HG03439 (cell line): ENCODE results near the gene LRRC61.
"Not testable (repeated sequence)": the region's sequence is repeated elsewhere in the genome, so short reads cannot be mapped to it uniquely, and the experiment has no call there.

ENCODE experiments used
- ATAC-seq: cut with Tn5 transposase; IDR thresholded peaks from one replicate; pipeline ENCODE4 v1.9.1; 2021; ENCODE audit warnings: mild to moderate bottlenecking, moderate library complexity; ENCODE audit not compliant: unreplicated experiment

LRRC61 gene

DNA sequence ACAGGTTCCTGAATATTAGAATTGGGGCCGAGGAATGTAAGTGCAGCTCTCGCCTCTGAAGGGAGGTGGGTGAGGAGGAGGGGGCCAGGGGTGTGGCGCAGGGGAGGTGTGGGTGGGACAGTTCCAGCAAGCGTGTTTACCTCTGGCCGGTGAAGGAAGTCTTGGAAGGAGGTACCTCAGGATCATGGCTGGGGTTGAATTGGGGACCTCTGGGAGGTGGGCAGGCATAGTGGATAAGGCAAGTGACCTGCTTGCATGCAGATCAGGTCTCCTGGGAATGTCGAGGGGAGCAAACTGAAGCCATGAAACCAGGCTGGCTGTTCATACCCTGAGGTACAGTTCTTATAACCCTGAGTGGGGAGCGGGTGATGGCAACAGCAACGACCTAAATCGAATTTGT is 57.9 kb downstream of the LRRC61 start:
- no peak for ATAC-seq

DNA sequence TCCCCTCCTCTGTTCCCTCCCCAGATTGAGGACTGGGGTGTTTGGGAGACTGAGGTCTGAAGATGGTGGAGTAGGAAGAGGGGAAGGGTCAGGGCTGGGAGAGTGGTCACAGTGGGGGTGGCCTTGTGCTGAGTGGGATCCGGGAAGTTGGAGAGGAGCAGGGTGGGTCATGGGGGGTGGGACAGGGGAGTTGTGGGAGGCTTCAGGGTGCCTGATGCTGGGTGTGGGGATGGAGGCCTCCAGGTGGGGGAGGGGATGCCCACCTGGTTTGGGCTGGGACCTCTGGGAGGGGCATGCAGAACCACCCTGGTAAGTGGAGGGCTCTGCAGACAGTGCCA is 58.6 kb downstream of the LRRC61 start:
- ATAC-seq = no peak

GRCh38 chr7:150382123-150382843 is 59.1 kb downstream of the LRRC61 start:
- ATAC-seq = no peak

GRCh38 chr7:150382844-150383225 is 59.7 kb downstream of the LRRC61 start:
- ATAC-seq = no peak

DNA sequence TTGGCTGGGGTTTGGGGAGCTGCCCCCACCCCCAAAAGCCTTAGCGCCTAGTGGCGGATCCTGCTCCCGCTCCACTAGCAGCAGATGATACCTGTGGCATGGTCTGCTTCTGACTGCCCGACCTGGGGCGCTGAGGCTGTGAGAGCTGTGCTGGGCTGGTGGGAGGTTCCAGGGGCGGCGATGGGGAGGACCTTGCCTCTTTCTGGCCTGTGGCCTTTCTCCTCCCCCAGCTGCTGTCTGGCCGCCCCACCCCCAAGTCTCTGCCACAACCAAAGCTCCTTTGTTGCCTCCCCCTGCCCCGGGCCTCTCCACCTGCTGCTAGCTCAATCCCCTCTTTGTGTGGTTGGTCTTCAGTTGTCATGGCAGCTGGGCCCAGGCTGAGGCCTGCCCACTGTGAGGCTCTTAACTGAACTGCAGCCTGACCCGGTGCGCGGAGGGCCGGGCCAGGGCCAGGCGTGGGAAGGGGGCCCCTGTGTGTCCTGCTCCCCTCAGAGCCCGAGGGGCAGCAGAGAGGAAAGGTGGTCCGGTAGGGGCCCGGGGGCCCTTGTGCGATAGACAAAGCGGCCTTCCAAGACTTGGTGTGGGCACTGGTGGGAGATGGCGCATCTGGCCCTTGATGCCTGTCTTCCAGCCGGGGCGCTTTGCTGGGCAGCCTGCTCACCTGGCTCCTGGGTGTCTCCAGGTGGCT is 60.7 kb downstream of the LRRC61 start:
- ATAC-seq = no peak

DNA sequence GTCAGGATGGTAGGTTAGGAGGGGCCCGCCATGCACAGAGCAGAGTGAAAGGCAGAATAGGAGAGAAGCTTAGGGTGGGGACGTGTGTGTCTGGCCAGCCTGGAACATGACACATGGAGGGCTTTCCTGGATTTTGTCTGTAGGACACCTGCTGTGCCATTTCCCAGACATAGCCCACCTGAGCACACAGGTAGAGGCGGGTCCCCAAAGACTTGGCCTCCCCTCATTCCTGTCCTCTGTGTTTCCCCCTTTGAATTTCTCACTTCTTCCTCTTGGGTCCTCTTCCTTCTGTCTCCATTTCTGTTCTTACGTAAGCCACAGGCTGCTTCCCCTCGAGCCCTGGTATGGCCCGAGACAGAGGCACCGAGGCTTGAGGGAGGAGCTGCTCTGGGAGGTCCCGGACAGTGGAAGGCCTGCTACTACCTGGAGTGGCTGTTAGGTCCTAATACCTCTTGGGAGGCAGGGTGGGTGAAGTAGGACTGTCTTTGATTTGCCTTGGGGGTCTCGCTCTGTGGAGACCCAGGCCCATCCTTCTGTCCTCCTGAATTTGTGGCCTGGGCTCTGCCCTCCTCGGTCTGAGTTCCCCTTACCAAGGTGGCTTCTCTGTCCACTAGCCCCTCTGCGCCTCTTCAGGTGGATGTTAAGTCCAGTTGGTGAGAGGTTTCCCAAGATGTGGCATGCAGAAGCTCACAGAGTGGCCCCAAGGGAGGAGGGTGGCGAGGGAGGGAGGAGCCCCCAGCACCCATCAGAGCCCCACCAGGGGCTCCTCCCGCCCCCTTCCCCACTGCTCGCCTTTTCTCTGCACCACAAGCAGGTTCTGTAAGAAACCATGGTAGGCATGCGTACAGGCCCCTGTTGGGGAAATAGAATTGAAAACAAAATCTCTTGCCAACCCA is 61.5 kb downstream of the LRRC61 start:
- no peak for ATAC-seq

- no peak for ATAC-seq
Measured at GRCh38 chr7:150385302-150385723, 62.2 kb downstream of the LRRC61 start.

DNA sequence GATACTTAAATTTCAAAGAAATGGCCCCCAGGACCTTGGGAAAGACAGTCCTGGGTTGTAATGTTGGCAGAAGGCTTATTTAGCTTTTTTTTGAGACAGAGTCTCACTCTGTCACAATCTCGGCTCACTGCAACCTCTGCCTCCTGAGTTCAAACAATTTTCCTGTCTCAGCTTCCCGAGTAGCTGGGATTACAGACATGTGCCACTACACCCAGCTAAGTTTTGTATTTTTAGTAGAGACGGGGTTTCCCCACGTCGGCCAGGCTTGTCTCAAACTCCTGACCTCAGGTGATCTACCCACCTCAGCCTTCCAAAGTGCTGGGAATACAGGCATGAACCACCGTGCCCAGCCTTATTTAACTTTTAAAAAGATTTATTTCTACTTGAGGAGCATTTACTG is 62.7 kb downstream of the LRRC61 start:
- ATAC-seq = not testable (repeated sequence)
